ENCODE data around the gene RAB3IL1.
"Not testable (repeated sequence)": the region's sequence is repeated elsewhere in the genome, so short reads cannot be mapped to it uniquely, and the experiment has no call there.

The RAB3IL1 gene

DNA sequence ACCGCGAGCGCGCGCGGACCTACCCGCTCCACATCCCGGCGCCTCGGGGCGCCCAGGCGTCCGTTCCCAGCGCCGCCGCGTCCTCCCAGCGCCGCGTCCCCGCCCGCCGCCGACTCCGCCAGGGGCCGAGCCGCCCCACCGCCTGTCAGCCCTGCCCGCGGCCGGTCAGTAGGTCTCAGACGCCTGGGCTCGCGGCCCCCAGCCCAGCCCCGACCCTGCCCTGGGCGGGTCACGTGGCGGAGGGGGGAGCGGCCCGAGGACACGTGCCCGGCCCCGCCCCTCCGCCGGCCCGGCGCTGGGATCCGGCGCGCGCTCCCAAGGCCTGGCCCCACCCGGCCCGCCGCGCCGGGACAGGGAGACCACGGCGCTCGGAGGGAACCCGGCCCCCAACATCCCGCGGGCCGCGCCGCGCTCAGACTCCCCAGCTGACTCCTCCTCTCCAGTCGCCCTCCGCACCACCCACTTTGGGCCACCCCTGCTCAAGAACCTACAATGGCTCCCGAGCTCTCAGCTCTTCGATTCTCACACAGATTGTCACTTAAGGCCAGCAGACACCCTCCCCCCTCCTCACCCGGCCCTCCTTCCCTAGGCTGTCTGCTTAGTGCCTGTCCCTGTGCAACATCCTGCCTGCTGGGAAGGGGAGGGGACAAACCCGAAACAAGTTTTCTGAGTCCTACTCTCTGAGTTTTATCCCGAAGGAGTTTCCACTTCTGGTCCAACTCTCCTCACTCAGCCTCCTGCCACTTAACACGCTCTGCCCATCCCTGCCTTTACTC is at the start of gene RAB3IL1:
Gene RAB3IL1, minus strand, starts transcription at position 233 of the 776 bp plus-strand sequence. Its CDS starts 199 bp downstream, at position 34.
- no peak for DNase-seq (ENCODE audit: low read depth in 2 of 2)

- no peak for DNase-seq (ENCODE audit: low read depth in 2 of 2)
Measured at GRCh38 chr11:61966734-61967115, 49.4 kb upstream of the RAB3IL1 start.

- not testable (repeated sequence) for DNase-seq (ENCODE audit: low read depth in 2 of 2)
Measured at GRCh38 chr11:61964666-61965271, 47.4 kb upstream of the RAB3IL1 start.

- no peak for DNase-seq (ENCODE audit: low read depth in 2 of 2)
Measured at GRCh38 chr11:61964058-61964665, 46.8 kb upstream of the RAB3IL1 start.

GRCh38 chr11:61963282-61964057 is 46.1 kb upstream of the RAB3IL1 start:
- no peak for DNase-seq (ENCODE audit: low read depth in 2 of 2)

- no peak for DNase-seq (ENCODE audit: low read depth in 2 of 2)
Measured at GRCh38 chr11:61963016-61963281, 45.6 kb upstream of the RAB3IL1 start.

GRCh38 chr11:61962213-61963015 is 45.0 kb upstream of the RAB3IL1 start:
- DNase-seq (ENCODE audit: low read depth in 2 of 2), result no peak

GRCh38 chr11:61961570-61962212 is 44.3 kb upstream of the RAB3IL1 start:
- DNase-seq (ENCODE audit: low read depth in 2 of 2), result no peak

DNA sequence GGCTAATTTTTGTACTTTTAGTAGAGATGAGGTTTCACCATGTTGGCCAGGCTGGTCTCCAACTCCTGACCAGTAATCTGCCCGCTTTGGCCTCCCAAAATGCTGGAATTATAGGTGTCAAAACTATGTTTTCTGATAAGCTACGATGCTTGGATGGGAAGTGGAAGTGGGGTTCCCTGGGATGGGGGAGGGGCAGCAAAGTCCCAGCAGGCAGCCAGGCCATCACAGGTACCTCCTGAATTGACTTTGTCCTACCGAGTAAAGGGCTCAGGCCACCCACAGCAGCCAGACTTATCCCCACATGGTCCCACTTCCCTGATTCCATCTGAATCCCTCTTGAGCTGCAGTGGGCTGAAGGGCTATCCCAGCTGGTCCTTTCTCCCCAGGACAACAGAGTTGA is 43.2 kb upstream of the RAB3IL1 start:
- no peak for DNase-seq (ENCODE audit: low read depth in 2 of 2)

DNA sequence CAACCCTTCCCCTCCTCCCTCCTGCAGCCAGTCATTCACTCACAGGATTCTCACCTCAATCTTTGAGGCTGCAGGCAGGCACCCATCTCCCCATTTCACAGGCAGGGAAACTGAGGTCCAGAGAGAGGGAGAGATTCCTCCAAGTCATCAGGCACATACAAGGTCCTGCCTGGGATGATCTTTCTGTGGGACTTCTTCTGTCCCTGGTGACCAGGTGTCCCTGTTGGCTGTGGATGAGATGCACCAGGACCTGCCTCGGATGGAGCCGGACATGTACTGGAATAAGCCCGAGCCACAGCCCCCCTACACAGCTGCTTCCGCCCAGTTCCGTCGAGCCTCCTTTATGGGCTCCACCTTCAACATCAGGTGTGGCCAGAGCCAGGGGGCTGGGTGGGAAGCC is 42.3 kb upstream of the RAB3IL1 start:
- DNase-seq (ENCODE audit: low read depth in 2 of 2), result no peak

- DNase-seq (ENCODE audit: low read depth in 2 of 2), result no peak
Measured at GRCh38 chr11:61959114-61959513, 41.7 kb upstream of the RAB3IL1 start.

- DNase-seq (ENCODE audit: low read depth in 2 of 2), result no peak
Measured at GRCh38 chr11:61958590-61958989, 41.2 kb upstream of the RAB3IL1 start.

DNA sequence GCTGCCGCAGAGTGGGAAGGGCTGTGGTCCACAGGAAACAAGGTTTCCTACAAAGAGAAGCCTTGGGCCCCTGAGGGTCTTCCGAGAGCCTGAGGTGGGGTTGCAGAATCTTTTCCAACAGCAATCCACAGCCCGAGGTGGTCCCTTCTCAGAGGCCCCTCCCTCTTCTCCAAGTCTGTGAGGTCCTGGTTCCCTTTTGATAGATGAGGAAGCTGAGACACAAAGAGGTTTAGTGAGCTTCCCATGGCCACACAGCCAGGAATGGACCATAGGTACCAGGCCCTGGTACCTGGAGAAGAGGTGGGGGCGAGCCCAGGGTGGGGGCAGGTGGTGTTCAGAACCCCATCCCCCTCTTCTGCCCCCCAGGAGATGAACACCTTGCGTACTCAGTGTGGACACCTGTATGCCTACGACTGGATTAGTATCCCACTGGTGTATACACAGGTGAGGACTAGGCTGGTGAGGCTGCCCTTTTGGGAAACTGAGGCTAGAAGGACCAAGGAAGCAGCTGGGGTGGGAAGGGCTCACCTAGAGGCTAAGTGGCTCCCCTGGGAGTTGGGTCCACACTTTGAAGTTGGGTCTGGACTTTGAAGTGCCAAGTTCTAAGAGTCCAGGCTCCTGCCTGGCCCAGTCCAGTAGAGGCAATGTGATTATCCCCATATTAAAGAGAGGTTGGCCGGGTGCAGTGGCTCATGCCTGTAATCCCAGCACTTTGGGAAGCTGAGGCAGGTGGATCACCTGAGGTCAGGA is 39.8 kb upstream of the RAB3IL1 start:
- DNase-seq (ENCODE audit: low read depth in 2 of 2), result no peak

DNA sequence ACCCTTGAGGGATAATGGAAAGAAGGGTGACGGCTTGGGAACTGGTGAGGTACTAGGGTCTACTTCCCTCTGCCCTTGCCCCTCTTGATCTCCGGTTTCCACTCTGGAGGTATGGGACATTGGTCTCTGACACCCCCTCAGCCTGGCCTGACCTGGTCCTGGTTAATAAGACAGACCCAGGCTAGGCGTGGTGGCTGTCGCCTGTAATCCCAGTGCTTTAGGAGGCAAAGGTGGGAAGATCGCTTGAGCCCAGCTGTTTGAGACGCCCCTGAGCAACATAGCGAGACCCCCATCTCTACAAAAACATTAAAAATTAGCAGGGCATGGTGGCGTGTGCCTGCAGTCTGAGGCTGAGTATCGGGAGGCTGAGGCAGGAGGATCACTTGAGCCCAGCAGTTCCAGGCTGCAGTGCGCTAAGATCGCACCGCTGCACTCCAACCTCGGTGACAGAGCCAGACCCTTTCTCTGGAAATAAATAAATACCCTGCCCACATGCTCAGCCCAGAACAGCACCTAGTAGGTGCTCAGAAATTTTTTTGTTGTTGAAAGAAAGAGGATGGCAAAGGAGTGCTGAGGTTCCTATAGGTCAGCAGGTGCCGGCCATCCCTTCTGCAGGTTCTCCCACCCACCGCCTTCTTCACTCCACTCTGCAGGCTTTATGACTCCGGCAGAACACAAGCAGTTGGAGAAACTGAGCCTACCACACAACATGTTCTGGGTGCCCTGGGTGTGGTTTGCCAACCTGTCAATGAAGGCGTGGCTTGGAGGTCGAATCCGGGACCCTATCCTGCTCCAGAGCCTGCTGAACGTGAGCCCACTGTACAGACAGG is 39.0 kb upstream of the RAB3IL1 start:
- no peak for DNase-seq (ENCODE audit: low read depth in 2 of 2)

GRCh38 chr11:61955422-61956135 is 38.2 kb upstream of the RAB3IL1 start:
- no peak for DNase-seq (ENCODE audit: low read depth in 2 of 2)

DNA sequence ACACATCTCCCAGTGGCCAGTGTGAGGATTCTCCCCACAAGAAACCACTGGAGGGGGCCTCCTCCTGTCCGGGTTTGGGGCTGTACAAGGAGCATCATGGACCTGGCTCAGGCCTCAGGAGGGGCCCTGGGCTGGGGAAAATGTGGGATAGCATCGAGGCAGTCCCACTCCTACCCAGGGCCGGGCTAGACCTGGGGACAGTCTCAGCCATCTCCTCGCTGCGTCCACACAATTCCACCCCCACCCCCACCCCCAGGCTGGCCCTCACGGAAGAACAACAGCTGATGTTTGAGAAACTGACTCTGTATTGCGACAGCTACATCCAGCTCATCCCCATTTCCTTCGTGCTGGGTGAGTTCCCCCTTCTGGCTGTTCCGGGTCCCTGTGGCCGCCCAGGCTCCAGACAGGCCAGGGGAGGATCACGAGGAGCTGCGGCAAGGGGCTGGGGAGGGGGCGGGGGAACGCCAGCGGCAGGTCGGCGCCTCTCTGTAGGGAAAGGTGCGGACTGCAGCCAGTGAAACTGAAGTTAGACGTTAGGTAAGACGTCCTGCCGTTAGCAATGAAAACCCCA is 37.6 kb upstream of the RAB3IL1 start:
- no peak for DNase-seq (ENCODE audit: low read depth in 2 of 2)

GRCh38 chr11:61954106-61954850 is 36.9 kb upstream of the RAB3IL1 start:
- DNase-seq (ENCODE audit: low read depth in 2 of 2), result no peak

GRCh38 chr11:61953632-61954031 is 36.3 kb upstream of the RAB3IL1 start:
- DNase-seq (ENCODE audit: low read depth in 2 of 2), result not testable (repeated sequence)
